ENCODE measurements around the gene OR2Y1. TPM values are rescaled to one million over a fixed set of nuclear protein-coding genes. Genes with fewer than 3 reads are reported as not detected.

Gene OR2Y1
- total and polyA plus RNA-seq, 8 donors, result not detected

DNA sequence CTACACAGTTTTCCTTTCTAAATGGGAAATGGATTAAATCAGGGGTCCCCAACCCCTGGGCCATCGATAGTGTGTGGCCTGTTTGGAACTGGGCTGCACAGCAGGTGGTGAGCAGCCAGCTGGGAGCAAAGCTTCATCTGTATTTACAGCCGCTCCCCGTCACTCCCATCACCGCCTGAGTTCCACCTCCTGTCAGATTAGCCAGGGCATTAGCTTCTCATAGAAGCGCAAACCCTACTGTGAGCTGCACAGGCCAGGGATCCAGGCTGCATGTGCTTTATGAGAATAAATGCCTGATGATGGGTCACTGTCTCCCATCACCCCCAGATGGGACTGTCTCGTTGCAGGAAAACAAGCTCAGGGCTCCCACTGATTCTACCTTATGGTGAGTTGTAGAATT, 49.3 kb downstream of the OR2Y1 start:
- no peak for TF ChIP-seq EP300 (IDR thresholded peaks at IDR 0.05)
- no peak for TF ChIP-seq CTCF (IDR thresholded peaks at IDR 0.05)
- TF ChIP-seq POLR2AphosphoS5 (IDR thresholded peaks at IDR 0.05), result no peak
- no peak for TF ChIP-seq POLR2A (IDR thresholded peaks at IDR 0.05)
- peaks cover 0 to 54% (median 21%) of the 10 kb centered on the region in 3 donors for H3K27me3 ChIP-seq
- no peak overlapping the region for H3K4me3 ChIP-seq
- H3K36me3 ChIP-seq, result no peaks in the 10 kb centered on the region
- WGBS, 5 donors, result 25 to 50% (median 41%) methylated on average over 5 to 6 of the region's 6 CpGs
- intact Hi-C loops (cut with DNase I; ENCODE audit: low total_unique reads), result no loop called here
- no peaks in the 10 kb centered on the region for H3K4me1 ChIP-seq
- no peak for DNase-seq
- peaks cover 0 to 9% (median under 1%) of the 10 kb centered on the region in 4 donors for H3K9me3 ChIP-seq
- H3K27ac ChIP-seq, result no peak overlapping the region

- Histone ChIP-seq H3K27ac (no peak overlapping the region), H3K4me3 (no peak overlapping the region), H3K9me3 (peaks cover 0 to under 1% (median 0%) of the 10 kb centered on the region in 4 donors), H3K36me3 (no peaks in the 10 kb centered on the region), H3K27me3 (peaks cover 0 to 58% (median 22%) of the 10 kb centered on the region in 3 donors), H3K4me1 (no peaks in the 10 kb centered on the region)
- DNase-seq, result no peak
- intact Hi-C loops (cut with DNase I; ENCODE audit: low total_unique reads), result no loop called here
- TF ChIP-seq POLR2AphosphoS5 (IDR thresholded peaks at IDR 0.05), result no peak
- TF ChIP-seq EP300 (IDR thresholded peaks at IDR 0.05), result no peak
- TF ChIP-seq CTCF (IDR thresholded peaks at IDR 0.05), result no peak
- no peak for TF ChIP-seq POLR2A (IDR thresholded peaks at IDR 0.05)
- WGBS, 5 donors, result 59 to 72% (median 70%) methylated on average over 7 of the region's 7 CpGs
Measured at GRCh38 chr5:180689775-180690174, 50.1 kb downstream of the OR2Y1 start.

Small RNAs within 50 kb of the gene (small RNA-seq; reads per million reads assigned to genes)
- gene RNU1-17P, result 0 reads per million in 4 donors

Other genes with a start within 250 kb of the OR2Y1 start
- gene CNOT6, start 245.7 kb downstream of the OR2Y1 start, total RNA-seq, result 10 to 100 TPM; 11.6 to 38.2 (median 16.2) TPM
- gene CNOT6, start 245.7 kb downstream of the OR2Y1 start, polyA plus RNA-seq, result 1 to 10 TPM; 4.7 to 8.5 (median 7.3) TPM
- 100 to 1,000 TPM in 1 of 5 donors, not detected in 4; 785 TPM for gene SCGB3A1, start 148.6 kb downstream of the OR2Y1 start, total RNA-seq
- gene SCGB3A1, start 148.6 kb downstream of the OR2Y1 start, polyA plus RNA-seq, result 10 to 100 TPM in 1 of 3 donors, 1 to 10 TPM in 1, not detected in 1; 3.7 to 35.3 TPM
- 1 to 10 TPM; 1.6 to 9.5 (median 6.4) TPM for gene FLT4, start 90.5 kb downstream of the OR2Y1 start, total RNA-seq
- gene FLT4, start 90.5 kb downstream of the OR2Y1 start, polyA plus RNA-seq, result 1 to 10 TPM in 2 of 3 donors, under 1 TPM in 1; 0.93 to 1.8 (median 1.1) TPM
- gene MGAT1, start 62.7 kb upstream of the OR2Y1 start, total RNA-seq, result 100 to 1,000 TPM in 3 of 5 donors, 10 to 100 TPM in 2; 57.2 to 656 (median 148) TPM
- 10 to 100 TPM; 52.8 to 63.3 (median 57.9) TPM for gene MGAT1, start 62.7 kb upstream of the OR2Y1 start, polyA plus RNA-seq
- gene ZFP62, start 121.2 kb upstream of the OR2Y1 start, total RNA-seq, result 10 to 100 TPM in 4 of 5 donors, 1 to 10 TPM in 1; 8.2 to 46.9 (median 16.5) TPM
- gene ZFP62, start 121.2 kb upstream of the OR2Y1 start, polyA plus RNA-seq, result 10 to 100 TPM in 2 of 3 donors, 1 to 10 TPM in 1; 7.8 to 20.5 (median 13.3) TPM
- gene BTNL8, start 159.1 kb upstream of the OR2Y1 start, total RNA-seq, result 10 to 100 TPM in 2 of 5 donors, 1 to 10 TPM in 3; 2.2 to 22.0 (median 7.0) TPM
- gene BTNL8, start 159.1 kb upstream of the OR2Y1 start, polyA plus RNA-seq, result 1 to 10 TPM in 1 of 3 donors, under 1 TPM in 2; 0.76 to 1.3 (median 0.80) TPM
- 10 to 100 TPM in 1 of 5 donors, 1 to 10 TPM in 1, under 1 TPM in 1, not detected in 2; 0.58 to 10.5 (median 2.2) TPM for gene BTNL3, start 248.8 kb upstream of the OR2Y1 start, total RNA-seq
- under 1 TPM; 0.31 to 0.61 (median 0.33) TPM for gene BTNL3, start 248.8 kb upstream of the OR2Y1 start, polyA plus RNA-seq

Measured in stomach (tissue), 9 donors.